IMR-90 (cell line): ENCODE results near the gene PEX10. TPM values are rescaled to one million over a fixed set of nuclear protein-coding genes. Genes with fewer than 3 reads are reported as not detected.

Experiments used
- ATAC-seq: fragments of 200-7000 bp; cut with Tn5 transposase; 2 replicates; pipeline ENCODE4 v1.9.1; 2020; ENCODE audit warnings: low read depth, mild to moderate bottlenecking, moderate library complexity
- BruUV-seq: library from RNA; stranded (reverse); fragments of 400-500 nt; replicated peaks from 2 replicates; lab custom pipeline; 2021; lab: Mats Ljungman, UMichigan
- CTCF ChIA-PET: fragments of 300-600 bp; formaldehyde crosslinking; extraction: SDS; loops from one replicate; lab custom pipeline; 2021; ENCODE audit warnings: antibody characterized with exemption; lab: Yijun Ruan, JAX
- POLR2A ChIA-PET: fragments of 300-600 bp; sonication (Branson Sonifier 250); formaldehyde crosslinking; loops from one replicate; lab custom pipeline; 2022; ENCODE audit warnings: antibody characterized with exemption; ENCODE audit not compliant: unreplicated experiment; lab: Charles Lee
- DNase-seq: peaks from one replicate; pipeline ENCODE4 v3.0.0; 2013
- H2AFZ ChIP-seq: replicated peaks from 2 replicates; pipeline ENCODE3; 2013; ENCODE audit warnings: low read length, mild to moderate bottlenecking; ENCODE audit not compliant: poor library complexity
- H2AK5ac ChIP-seq: 2 replicates; pipeline ENCODE4 v1.6.1; 2013; ENCODE audit warnings: low read depth, low read length, inconsistent platforms
- H2AK9ac ChIP-seq: replicated peaks from 2 replicates; pipeline ENCODE3; 2013; ENCODE audit warnings: mild to moderate bottlenecking, low read depth, low read length, moderate library complexity; ENCODE audit not compliant: poor library complexity
- H2BK120ac ChIP-seq: 2 replicates; pipeline ENCODE4 v1.6.1; 2013; ENCODE audit warnings: low read depth, low read length, inconsistent platforms
- H2BK15ac ChIP-seq: 3 replicates; pipeline ENCODE4 v1.6.1; 2013; ENCODE audit warnings: low read depth, low read length, inconsistent platforms
- H2BK20ac ChIP-seq: 2 replicates; pipeline ENCODE4 v1.6.1; 2013; ENCODE audit warnings: low read depth, mild to moderate bottlenecking, inconsistent platforms, low read length, moderate library complexity
- H2BK5ac ChIP-seq: 2 replicates; pipeline ENCODE4 v1.6.1; 2013; ENCODE audit warnings: mild to moderate bottlenecking, low read depth, low read length, inconsistent platforms; ENCODE audit not compliant: poor library complexity, severe bottlenecking
- H3K14ac ChIP-seq: replicated peaks from 2 replicates; pipeline ENCODE4 v1.6.1; 2013; ENCODE audit warnings: low read depth, low read length, inconsistent platforms
- H3K18ac ChIP-seq: 2 replicates; pipeline ENCODE4 v1.6.1; 2013; ENCODE audit warnings: low read depth, low read length, control low read depth
- H3K23ac ChIP-seq: 2 replicates; pipeline ENCODE4 v1.6.1; 2013; ENCODE audit warnings: low read depth, low read length, inconsistent platforms
- H3K27ac ChIP-seq: 2 replicates; pipeline ENCODE4 v1.5.1; 2013; ENCODE audit warnings: mild to moderate bottlenecking, control low read depth, low read length; ENCODE audit not compliant: insufficient read depth
- H3K27me3 ChIP-seq: 2 replicates; pipeline ENCODE4 v1.6.1; 2013; ENCODE audit warnings: low read length; ENCODE audit not compliant: control insufficient read depth, insufficient read depth
- H3K36me3 ChIP-seq: 2 replicates; pipeline ENCODE4 v1.6.1; 2013; ENCODE audit warnings: low read length, mixed read lengths; ENCODE audit not compliant: control insufficient read depth, insufficient read depth
- H3K4ac ChIP-seq: 2 replicates; pipeline ENCODE4 v1.6.1; 2013; ENCODE audit warnings: low read depth, low read length, inconsistent platforms
- H3K4me1 ChIP-seq: 2 replicates; pipeline ENCODE4 v1.6.1; 2013; ENCODE audit warnings: low read length, mixed read lengths; ENCODE audit not compliant: control insufficient read depth, insufficient read depth
- H3K4me2 ChIP-seq: 2 replicates; pipeline ENCODE4 v1.6.1; 2013; ENCODE audit warnings: low read depth, mild to moderate bottlenecking, control low read depth, low read length, moderate library complexity
- H3K4me3 ChIP-seq: 2 replicates; pipeline ENCODE4 v1.5.1; 2013; ENCODE audit warnings: low read depth, mild to moderate bottlenecking, control low read depth, low read length, moderate library complexity; ENCODE audit not compliant: insufficient read depth
- H3K56ac ChIP-seq: 2 replicates; pipeline ENCODE4 v1.6.1; 2013; ENCODE audit warnings: low read length, inconsistent platforms; ENCODE audit not compliant: insufficient read depth; ENCODE audit errors: extremely low read depth
- H3K79me1 ChIP-seq, 2 experiments: 2 replicates each; pipeline ENCODE4 v1.6.1; 2013; ENCODE audit warnings: low read length in 2 of 2, inconsistent platforms in 1 of 2, low read depth in 1 of 2
- H3K9ac ChIP-seq: 2 replicates; pipeline ENCODE4 v1.6.1; 2013; ENCODE audit warnings: low read depth, low read length, control low read depth
- H3K9me1 ChIP-seq: 2 replicates; pipeline ENCODE4 v1.6.1; 2013; ENCODE audit warnings: low read length, inconsistent platforms; ENCODE audit not compliant: insufficient read depth
- H3K9me3 ChIP-seq: 2 replicates; pipeline ENCODE4 v1.6.1; 2013; ENCODE audit warnings: low read length; ENCODE audit not compliant: control insufficient read depth, insufficient read depth
- H4K20me1 ChIP-seq: 2 replicates; pipeline ENCODE4 v1.6.1; 2013; ENCODE audit warnings: low read length, inconsistent platforms; ENCODE audit not compliant: insufficient read depth
- H4K5ac ChIP-seq: 2 replicates; pipeline ENCODE4 v1.6.1; 2013; ENCODE audit warnings: mild to moderate bottlenecking, low read depth, low read length, control low read depth
- H4K8ac ChIP-seq, 2 experiments: 2 replicates each; pipeline ENCODE4 v1.6.1; 2013; ENCODE audit warnings: low read depth in 2 of 2, low read length in 2 of 2, control low read depth in 1 of 2, inconsistent platforms in 1 of 2
- H4K91ac ChIP-seq: 2 replicates; pipeline ENCODE4 v1.6.1; 2013; ENCODE audit warnings: low read depth, low read length, inconsistent platforms; ENCODE audit not compliant: insufficient read depth
- BHLHE40 ChIP-seq: fragments of 150-350 bp; IDR thresholded peaks from 2 replicates; pipeline ENCODE4 v1.6.1; 2016; ENCODE audit warnings: mild to moderate bottlenecking, low read depth, low read length
- CEBPB ChIP-seq: IDR thresholded peaks from 2 replicates; pipeline ENCODE4 v1.6.1; 2012; ENCODE audit warnings: low read depth, low read length, improper control_type of control experiment
- CHD1 ChIP-seq: IDR thresholded peaks from 2 replicates; pipeline ENCODE4 v1.6.1; 2012; ENCODE audit warnings: low read depth, low read length, improper control_type of control experiment
- CTCF ChIP-seq: conservative IDR thresholded peaks from 2 replicates; pipeline ENCODE4 v1.5.1; 2012; ENCODE audit warnings: mild to moderate bottlenecking, low read depth, low read length, improper control_type of control experiment
- ELK1 ChIP-seq: fragments of 150-350 bp; IDR thresholded peaks from 2 replicates; pipeline ENCODE4 v1.6.1; 2016; ENCODE audit warnings: low read depth, mild to moderate bottlenecking, low read length, moderate library complexity, borderline replicate concordance
- FOS ChIP-seq: fragments of 150-350 bp; IDR thresholded peaks from 2 replicates; pipeline ENCODE4 v1.6.1; 2016; ENCODE audit warnings: low read depth, low read length
- MAFK ChIP-seq: IDR thresholded peaks from 2 replicates; pipeline ENCODE4 v1.6.1; 2012; ENCODE audit warnings: low read depth, low read length, improper control_type of control experiment
- MXI1 ChIP-seq: IDR thresholded peaks from 2 replicates; pipeline ENCODE4 v1.6.1; 2012; ENCODE audit warnings: low read depth, mild to moderate bottlenecking, low read length, moderate library complexity, borderline replicate concordance
- NFE2L2 ChIP-seq: fragments of 150-350 bp; IDR thresholded peaks from 2 replicates; pipeline ENCODE4 v1.6.1; 2016; ENCODE audit warnings: low read depth, mild to moderate bottlenecking, low read length
- RAD21 ChIP-seq: IDR thresholded peaks from 2 replicates; pipeline ENCODE4 v1.6.1; 2012; ENCODE audit warnings: low read length, improper control_type of control experiment
- RCOR1 ChIP-seq: IDR thresholded peaks from 2 replicates; pipeline ENCODE4 v1.6.1; 2012; ENCODE audit warnings: mild to moderate bottlenecking, low read length, improper control_type of control experiment; ENCODE audit not compliant: insufficient replicate concordance
- RFX5 ChIP-seq: IDR thresholded peaks from 2 replicates; pipeline ENCODE4 v1.8.0; 2012; ENCODE audit warnings: low read depth, mild to moderate bottlenecking, low read length, moderate library complexity
- SMC3 ChIP-seq: fragments of 150-350 bp; IDR thresholded peaks from 2 replicates; pipeline ENCODE4 v1.6.1; 2016; ENCODE audit warnings: low read depth, mild to moderate bottlenecking, antibody characterized with exemption, low read length, moderate library complexity
- WGBS, 2 experiments: methylation state at CpG; one replicate each; pipeline versions ENCODE4 v1.1.5 to v1.1.7; 2013; ENCODE audit warnings: missing lambda C conversion rate in 2 of 2; ENCODE audit not compliant: insufficient read length in 1 of 2; ENCODE audit errors: extremely low coverage in 2 of 2; 5-methylcytosine and 5-hydroxymethylcytosine counted together
- dilution Hi-C: fragments of 300-500 bp; cut with HindIII; formaldehyde crosslinking; loops from one replicate; pipeline ENCODE4 v1.14.3; 2018; ENCODE audit warnings: low sequenced_read_pairs; ENCODE audit not compliant: unreplicated experiment
- in situ Hi-C: fragments of 300-500 bp; cut with MboI; formaldehyde crosslinking; loops from 3 replicates; pipeline ENCODE4 v1.14.3; 2019; ENCODE audit warnings: low sequenced_read_pairs, inconsistent platforms, mixed read lengths
- intact Hi-C: fragments of 100-400 bp; cut with micrococcal nuclease; formaldehyde crosslinking; loops from 2 replicates; pipeline ENCODE4 v1.10.0; 2022
- polyA plus RNA-seq, 3 experiments: library from polyadenylated mRNA; depleted of rRNA; stranded (reverse); fragments of >200 nt; gene quantifications; 2 replicates each; pipeline ENCODE4 v1.2.3, GENCODE V29; 2012; ENCODE audit warnings: low replicate concordance in 1 of 3
- total RNA-seq: library from RNA; depleted of rRNA; stranded (reverse); fragments of >200 nt; gene quantifications from 2 replicates; pipeline ENCODE4 v1.2.3, GENCODE V29; 2012

The PEX10 gene
- total and polyA plus RNA-seq, 2 of the 4 experiments (the other 2 are of a cell fraction): 16.9 to 19.7 TPM

- Histone ChIP-seq H3K14ac (no peak overlapping the region), H2BK20ac (no peak overlapping the region), H3K79me1 (no peaks in the 10 kb centered on the region), H3K36me3 (no peaks in the 10 kb centered on the region), H4K8ac (no peak overlapping the region), H4K91ac (no peak overlapping the region), H3K9me3 (no peaks in the 10 kb centered on the region), H2AK5ac (no peak overlapping the region), H3K27ac (no peak overlapping the region), H3K4me1 (no peaks in the 10 kb centered on the region), H3K9me1 (no peaks in the 10 kb centered on the region), H4K20me1 (no peaks in the 10 kb centered on the region), H3K27me3 (peaks cover 15% of the 10 kb centered on the region), H4K5ac (no peak overlapping the region), H2AFZ (no peak overlapping the region), H3K23ac (no peak overlapping the region), H3K18ac (no peak overlapping the region), H3K4me2 (no peak overlapping the region), H2BK5ac (no peak overlapping the region), H2AK9ac (no peak overlapping the region), H3K9ac (no peak overlapping the region), H3K4ac (no peak overlapping the region), H3K56ac (no peak overlapping the region), H2BK15ac (no peak overlapping the region), H3K4me3 (no peak overlapping the region), H2BK120ac (no peak overlapping the region)
- no peak for ATAC-seq
- dilution Hi-C loops: no loop called here
- WGBS, 2 experiments: 81% methylated on average over 14 of the region's 18 CpGs; no CpG with 5 or more reads in 1 of the 2 experiments
- POLR2A ChIA-PET: no interaction called here
- TF ChIP-seq MXI1 (no peak), ELK1 (no peak), MAFK (no peak), NFE2L2 (no peak), RCOR1 (no peak), SMC3 (no peak), CHD1 (no peak), CTCF (no peak), BHLHE40 (no peak), CEBPB (no peak), RAD21 (no peak), FOS (no peak), RFX5 (no peak)
- CTCF ChIA-PET: interaction anchor here (0.7 kb wide), 1 partner anchor 843 kb away, joined by 3 read pairs; no protein-coding TSS in a partner anchor
- intact Hi-C loops: loop anchor here (1.0 kb wide), 1 partner anchor 88 kb away; no protein-coding TSS in a partner anchor
- no peak for DNase-seq
- BruUV-seq: no TSS peak
- in situ Hi-C loops: no loop called here
These were observed 46.3 kb upstream of the PEX10 start for GRCh38 chr1:2458687-2459086.
